ENCODE data around the gene SUSD1.
"Not testable (repeated sequence)": the region's sequence is repeated elsewhere in the genome, so short reads cannot be mapped to it uniquely, and the experiment has no call there.

SUSD1 gene

GRCh38 chr9:112135706-112136105, 39.4 kb downstream of the SUSD1 start:
- H3K36me3 ChIP-seq (ENCODE audit: insufficient read depth, low read length): no peaks in the 10 kb centered on the region; the same call in 1 of the 2 replicates
- H3K4me2 ChIP-seq (ENCODE audit: insufficient read depth, low read length): no peak overlapping the region
- H2AFZ ChIP-seq (ENCODE audit: low read depth, low read length): no peak overlapping the region
- H3K4me3 ChIP-seq (ENCODE audit: low read depth in 1 of 2, low read length in 2 of 2): no peak overlapping the region
- no peaks in the 10 kb centered on the region for H3K27me3 ChIP-seq (ENCODE audit: insufficient read depth, low read length, poor library complexity)
- H4K20me1 ChIP-seq (ENCODE audit: insufficient read depth, low read length): no peaks in the 10 kb centered on the region
- no peak overlapping the region for H3K9ac ChIP-seq (ENCODE audit: low read depth, low read length)
- no peak overlapping the region for H3K27ac ChIP-seq (ENCODE audit: low read length)
- H3K9me3 ChIP-seq (ENCODE audit: insufficient read depth, low read length, severe bottlenecking): no peaks in the 10 kb centered on the region
- ATAC-seq (ENCODE audit: insufficient read depth, low read depth) (no peak), DNase-seq (no peak)
- no peaks in the 10 kb centered on the region for H3K79me2 ChIP-seq (ENCODE audit: insufficient read depth, low read length)
- no peak for TF ChIP-seq CTCF (IDR thresholded peaks at IDR 0.05; ENCODE audit: borderline replicate concordance, extremely low read depth, low read length, poor library complexity, severe bottlenecking)
- TF ChIP-seq EZH2 (IDR thresholded peaks at IDR 0.05; ENCODE audit: borderline replicate concordance, low read depth, low read length, severe bottlenecking): no peak
- H3K4me1 ChIP-seq (ENCODE audit: insufficient read depth, low read length): no peaks in the 10 kb centered on the region

- not testable (repeated sequence) for H3K36me3 ChIP-seq (ENCODE audit: insufficient read depth, low read length); H3K27me3 ChIP-seq (ENCODE audit: insufficient read depth, low read length, poor library complexity); H3K4me3 ChIP-seq (ENCODE audit: low read depth in 1 of 2, low read length in 2 of 2); H3K9ac ChIP-seq (ENCODE audit: low read depth, low read length); H3K27ac ChIP-seq (ENCODE audit: low read length); H3K4me1 ChIP-seq (ENCODE audit: insufficient read depth, low read length); H3K9me3 ChIP-seq (ENCODE audit: insufficient read depth, low read length, severe bottlenecking); H3K79me2 ChIP-seq (ENCODE audit: insufficient read depth, low read length); ATAC-seq (ENCODE audit: insufficient read depth, low read depth); DNase-seq; H3K4me2 ChIP-seq (ENCODE audit: insufficient read depth, low read length); H2AFZ ChIP-seq (ENCODE audit: low read depth, low read length); H4K20me1 ChIP-seq (ENCODE audit: insufficient read depth, low read length)
These were observed 41.3 kb downstream of the SUSD1 start for GRCh38 chr9:112133806-112134205.

- Histone ChIP-seq H3K4me3 (ENCODE audit: low read depth in 1 of 2, low read length in 2 of 2) (no peak overlapping the region), H3K27ac (ENCODE audit: low read length) (no peak overlapping the region), H3K4me2 (ENCODE audit: insufficient read depth, low read length) (no peak overlapping the region), H4K20me1 (ENCODE audit: insufficient read depth, low read length) (no peaks in the 10 kb centered on the region), H3K36me3 (ENCODE audit: insufficient read depth, low read length) (no peaks in the 10 kb centered on the region; the same call in 1 of the 2 replicates), H3K9ac (ENCODE audit: low read depth, low read length) (no peak overlapping the region), H3K9me3 (ENCODE audit: insufficient read depth, low read length, severe bottlenecking) (no peaks in the 10 kb centered on the region), H3K4me1 (ENCODE audit: insufficient read depth, low read length) (no peaks in the 10 kb centered on the region), H2AFZ (ENCODE audit: low read depth, low read length) (no peak overlapping the region), H3K79me2 (ENCODE audit: insufficient read depth, low read length) (no peaks in the 10 kb centered on the region), H3K27me3 (ENCODE audit: insufficient read depth, low read length, poor library complexity) (no peaks in the 10 kb centered on the region)
- DNase-seq: no peak
- ATAC-seq (ENCODE audit: insufficient read depth, low read depth): no peak
- no peak for TF ChIP-seq CTCF (IDR thresholded peaks at IDR 0.05; ENCODE audit: borderline replicate concordance, extremely low read depth, low read length, poor library complexity, severe bottlenecking)
- no peak for TF ChIP-seq EZH2 (IDR thresholded peaks at IDR 0.05; ENCODE audit: borderline replicate concordance, low read depth, low read length, severe bottlenecking)
These were observed 42.7 kb downstream of the SUSD1 start for GRCh38 chr9:112132356-112132755.

- no peaks in the 10 kb centered on the region for H3K27me3 ChIP-seq (ENCODE audit: insufficient read depth, low read length, poor library complexity)
- H3K4me2 ChIP-seq (ENCODE audit: insufficient read depth, low read length): no peak overlapping the region
- no peaks in the 10 kb centered on the region; the same call in 1 of the 2 replicates for H3K36me3 ChIP-seq (ENCODE audit: insufficient read depth, low read length)
- H3K9me3 ChIP-seq (ENCODE audit: insufficient read depth, low read length, severe bottlenecking): no peaks in the 10 kb centered on the region
- no peaks in the 10 kb centered on the region for H3K79me2 ChIP-seq (ENCODE audit: insufficient read depth, low read length)
- H3K27ac ChIP-seq (ENCODE audit: low read length): no peak overlapping the region
- ATAC-seq (ENCODE audit: insufficient read depth, low read depth) (no peak), DNase-seq (no peak)
- no peak overlapping the region for H3K4me3 ChIP-seq (ENCODE audit: low read depth in 1 of 2, low read length in 2 of 2)
- TF ChIP-seq CTCF (IDR thresholded peaks at IDR 0.05; ENCODE audit: borderline replicate concordance, extremely low read depth, low read length, poor library complexity, severe bottlenecking): no peak
- H3K4me1 ChIP-seq (ENCODE audit: insufficient read depth, low read length): no peaks in the 10 kb centered on the region
- no peaks in the 10 kb centered on the region for H4K20me1 ChIP-seq (ENCODE audit: insufficient read depth, low read length)
- H2AFZ ChIP-seq (ENCODE audit: low read depth, low read length): no peak overlapping the region
- no peak overlapping the region for H3K9ac ChIP-seq (ENCODE audit: low read depth, low read length)
These were observed 44.1 kb downstream of the SUSD1 start for GRCh38 chr9:112130997-112131396.

All from DND-41 (cell line).